Ovary (tissue), 3 donors: ENCODE measurements around the gene NCF2.

Experiments
- EP300 ChIP-seq: sonication (generic); formaldehyde crosslinking; IDR thresholded peaks from one replicate; pipeline ENCODE4 v1.6.1; 2017; ENCODE audit warnings: antibody characterized with exemption
- POLR2A ChIP-seq: fragments of 450-650 bp; IDR thresholded peaks from one replicate; pipeline ENCODE4 v1.6.1; 2017; ENCODE audit warnings: antibody characterized with exemption, mild to moderate bottlenecking, moderate library complexity
- TF ChIP-seq, protein P1 (sequence below), 3 donors: fragments of 450-650 bp in 2 of 3; fragments of 200-600 bp in 1 of 3; IDR thresholded peaks; one replicate each; pipeline versions ENCODE4 v1.5.1 to v1.8.0; 2016 to 2022; ENCODE audit warnings: antibody characterized with exemption in 3 of 3, mild to moderate bottlenecking in 1 of 3
- donor health status: DM: no; HTN: no; CAD: no.

DNA sequence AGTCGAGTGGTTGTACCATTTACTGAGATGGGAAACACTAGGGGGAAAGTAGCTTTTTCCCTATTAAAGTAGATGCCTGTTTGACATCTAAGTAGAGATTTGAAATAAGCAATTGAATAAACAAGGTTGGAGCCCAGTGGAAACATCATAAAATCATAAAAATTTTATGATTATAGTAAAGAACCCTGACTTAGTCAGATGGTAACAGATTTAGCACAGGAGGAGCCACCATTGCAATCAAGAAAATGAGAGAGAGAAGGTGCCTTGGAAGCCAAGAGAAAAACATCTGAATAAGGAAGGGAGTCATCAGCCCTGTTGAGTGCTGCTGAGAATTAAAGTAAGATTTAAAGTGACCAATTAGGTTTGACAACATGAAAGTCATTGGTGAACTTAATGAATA is 68.2 kb downstream of the NCF2 start:
- TF ChIP-seq, protein P1, sequence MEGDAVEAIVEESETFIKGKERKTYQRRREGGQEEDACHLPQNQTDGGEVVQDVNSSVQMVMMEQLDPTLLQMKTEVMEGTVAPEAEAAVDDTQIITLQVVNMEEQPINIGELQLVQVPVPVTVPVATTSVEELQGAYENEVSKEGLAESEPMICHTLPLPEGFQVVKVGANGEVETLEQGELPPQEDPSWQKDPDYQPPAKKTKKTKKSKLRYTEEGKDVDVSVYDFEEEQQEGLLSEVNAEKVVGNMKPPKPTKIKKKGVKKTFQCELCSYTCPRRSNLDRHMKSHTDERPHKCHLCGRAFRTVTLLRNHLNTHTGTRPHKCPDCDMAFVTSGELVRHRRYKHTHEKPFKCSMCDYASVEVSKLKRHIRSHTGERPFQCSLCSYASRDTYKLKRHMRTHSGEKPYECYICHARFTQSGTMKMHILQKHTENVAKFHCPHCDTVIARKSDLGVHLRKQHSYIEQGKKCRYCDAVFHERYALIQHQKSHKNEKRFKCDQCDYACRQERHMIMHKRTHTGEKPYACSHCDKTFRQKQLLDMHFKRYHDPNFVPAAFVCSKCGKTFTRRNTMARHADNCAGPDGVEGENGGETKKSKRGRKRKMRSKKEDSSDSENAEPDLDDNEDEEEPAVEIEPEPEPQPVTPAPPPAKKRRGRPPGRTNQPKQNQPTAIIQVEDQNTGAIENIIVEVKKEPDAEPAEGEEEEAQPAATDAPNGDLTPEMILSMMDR (IDR thresholded peaks at IDR 0.05) = no peak
- TF ChIP-seq EP300 (no peak), POLR2A (no peak)
